HG02973 (cell line): ENCODE data around the gene FXYD2.

Source experiments
- ATAC-seq: cut with Tn5 transposase; IDR thresholded peaks from one replicate; pipeline ENCODE4 v1.9.1; 2021; ENCODE audit warnings: moderate library complexity; ENCODE audit not compliant: unreplicated experiment

FXYD2 gene

GRCh38 chr11:117805045-117805444, 19.5 kb downstream of the FXYD2 start:
- no peak for ATAC-seq

GRCh38 chr11:117803896-117804295, 20.6 kb downstream of the FXYD2 start:
- ATAC-seq, result no peak

DNA sequence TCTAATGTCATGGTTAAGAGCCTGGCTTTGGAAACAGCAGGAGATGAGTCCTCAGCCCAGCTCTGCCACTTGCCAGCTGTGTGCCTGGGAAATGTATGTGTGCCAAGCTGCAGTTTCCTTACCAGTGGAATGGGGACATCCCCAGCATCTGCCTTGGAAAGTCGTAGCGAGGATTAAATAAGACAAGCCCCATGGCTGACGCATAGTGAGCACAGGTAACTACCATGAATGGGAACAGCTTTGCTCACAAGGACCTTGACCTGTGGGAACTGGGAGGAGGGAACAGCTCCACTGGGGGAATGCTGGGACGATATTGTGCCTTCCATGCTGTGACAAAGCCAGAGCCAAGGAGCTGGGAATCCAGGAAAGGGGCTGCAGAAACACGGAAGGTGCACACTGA, 24.9 kb downstream of the FXYD2 start:
- no peak for ATAC-seq

DNA sequence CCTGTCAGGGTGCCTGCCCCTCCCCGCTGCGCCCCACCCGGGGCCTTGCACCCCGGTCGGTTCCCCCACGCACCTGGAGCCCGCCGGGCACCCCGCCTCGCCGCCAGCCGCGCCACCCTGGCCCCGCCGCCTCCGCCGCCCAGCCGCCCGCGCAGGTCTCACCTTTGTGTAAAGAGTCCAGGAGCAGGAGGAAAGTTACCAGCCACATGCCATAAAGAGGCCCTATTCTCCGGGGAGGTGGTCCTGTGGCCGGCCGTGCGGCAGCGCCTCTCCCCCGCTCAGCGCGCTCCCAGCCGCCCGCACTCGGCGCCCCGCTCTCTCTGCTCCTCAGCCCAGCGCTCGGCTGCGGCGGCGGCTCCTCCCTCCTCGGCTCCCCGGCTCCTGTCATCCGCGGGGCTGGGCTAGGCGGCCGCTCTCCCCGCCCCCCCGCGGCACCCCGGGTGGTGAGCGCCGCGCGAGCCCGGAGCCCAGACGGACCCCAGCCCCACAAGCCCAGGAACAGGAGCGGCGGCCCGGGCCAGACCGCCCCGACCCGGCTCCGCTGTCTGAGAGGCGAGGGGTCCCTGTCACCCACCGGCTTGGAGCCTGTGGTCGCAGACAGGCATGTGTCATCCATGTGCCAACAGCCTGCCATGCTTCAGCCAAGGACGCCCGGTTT, 27.5 kb downstream of the FXYD2 start, which contains the start of gene DSCAML1:
TSS of gene DSCAML1 (minus strand) at position 345 of the 658 bp plus-strand sequence. CDS start at position 208, 137 bp downstream.
- ATAC-seq, result no peak

DNA sequence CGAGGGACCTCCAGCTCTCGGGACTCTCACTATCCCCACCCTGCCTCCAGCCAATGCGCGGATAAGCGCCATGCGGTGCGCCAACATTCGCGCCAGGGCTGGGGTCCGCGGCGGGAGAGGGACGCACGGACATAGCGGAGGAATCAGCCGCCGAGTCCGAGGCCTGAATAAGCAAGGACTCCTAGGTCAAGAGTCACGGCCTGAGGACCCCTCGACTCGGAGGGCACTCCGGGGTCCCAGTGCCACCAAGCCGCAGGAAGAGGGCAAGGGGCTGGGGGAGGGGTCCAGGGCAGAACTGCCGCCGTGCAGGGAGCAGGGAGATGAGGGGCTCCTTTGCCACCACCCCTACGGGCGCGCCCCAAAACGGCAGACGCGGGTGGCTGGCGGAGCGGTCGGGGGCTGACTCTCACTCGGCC, 28.1 kb downstream of the FXYD2 start:
- ATAC-seq, result no peak

DNA sequence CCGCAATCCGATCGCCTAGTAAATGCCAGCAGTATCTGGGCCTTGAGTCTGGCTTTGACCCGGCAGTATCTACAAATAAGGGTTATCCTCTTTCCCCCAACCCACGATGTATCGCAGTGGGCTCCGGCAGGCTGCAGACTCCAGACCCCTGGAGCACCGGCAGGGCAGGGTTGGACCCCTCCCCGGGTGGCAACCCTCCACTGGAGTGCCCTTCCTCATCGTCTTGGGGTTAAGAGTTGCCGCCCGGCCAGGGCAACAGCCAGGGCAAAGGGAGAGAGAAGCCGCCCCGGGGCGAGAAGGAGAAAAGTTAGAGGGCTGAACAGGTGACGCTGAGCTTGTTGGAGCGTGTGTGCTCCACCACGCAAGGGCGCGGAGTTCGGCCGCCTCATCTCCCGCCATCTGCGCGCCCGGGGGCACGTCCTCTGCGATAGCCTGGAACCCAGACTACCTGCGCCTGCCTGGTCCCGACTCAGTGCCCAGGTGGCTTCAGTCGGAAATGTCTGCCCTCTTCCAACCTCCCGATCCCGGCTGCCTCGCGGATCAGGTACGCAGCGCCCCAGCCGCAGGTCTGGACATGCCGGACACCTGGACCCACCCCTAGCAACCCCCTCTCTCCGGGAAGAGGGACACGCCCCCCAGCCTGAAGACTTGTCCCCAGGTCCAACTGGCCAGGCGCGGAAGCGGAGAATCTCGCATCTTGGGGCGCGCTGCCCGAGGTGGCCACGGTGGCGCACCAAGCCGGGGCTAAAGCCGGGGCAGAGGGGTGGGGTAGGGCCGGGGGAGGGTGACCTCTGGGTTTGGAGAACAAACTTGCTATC, 28.7 kb downstream of the FXYD2 start:
- ATAC-seq, result no peak

DNA sequence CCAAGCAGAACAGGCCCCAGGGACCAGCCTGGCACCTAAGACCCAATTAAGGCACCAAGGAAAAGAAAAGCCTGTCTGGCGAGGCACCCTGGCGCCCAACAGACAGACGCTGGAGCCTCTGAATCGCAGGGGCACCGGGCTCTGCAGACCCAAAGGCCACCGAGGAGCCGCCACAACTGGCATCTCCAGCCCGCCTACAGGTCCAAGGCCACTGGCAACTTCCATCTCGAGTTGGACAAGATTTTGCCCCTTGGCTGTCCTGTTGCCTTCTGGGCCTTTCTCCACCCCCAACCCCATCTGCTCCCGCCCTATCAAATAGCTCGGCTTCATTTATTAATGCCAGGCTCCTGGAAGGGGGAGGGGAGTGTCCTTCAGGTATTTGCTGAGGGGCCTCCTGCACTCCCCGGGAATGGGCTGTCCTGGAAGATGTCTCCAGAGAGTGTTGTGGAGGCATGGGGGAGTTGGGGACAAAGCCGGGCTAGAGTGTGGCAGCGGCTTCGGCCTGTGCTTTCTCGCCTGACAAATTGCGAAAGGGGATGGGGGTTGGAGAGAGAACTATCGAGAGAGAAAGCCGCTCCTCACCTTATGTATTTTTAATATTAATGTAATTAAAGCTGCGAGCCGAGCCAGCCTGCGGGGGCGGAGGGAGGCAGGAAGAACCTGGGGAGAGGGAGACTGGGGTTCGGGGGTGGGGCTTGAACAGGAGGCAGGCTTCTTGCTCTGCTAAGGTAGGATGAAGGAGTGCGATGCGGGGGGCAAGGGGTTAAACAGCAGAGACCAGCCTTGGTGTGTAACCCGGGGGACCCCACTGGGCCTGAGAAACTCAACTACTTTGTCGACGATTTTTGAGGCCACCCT, 29.5 kb downstream of the FXYD2 start:
- no peak for ATAC-seq

DNA sequence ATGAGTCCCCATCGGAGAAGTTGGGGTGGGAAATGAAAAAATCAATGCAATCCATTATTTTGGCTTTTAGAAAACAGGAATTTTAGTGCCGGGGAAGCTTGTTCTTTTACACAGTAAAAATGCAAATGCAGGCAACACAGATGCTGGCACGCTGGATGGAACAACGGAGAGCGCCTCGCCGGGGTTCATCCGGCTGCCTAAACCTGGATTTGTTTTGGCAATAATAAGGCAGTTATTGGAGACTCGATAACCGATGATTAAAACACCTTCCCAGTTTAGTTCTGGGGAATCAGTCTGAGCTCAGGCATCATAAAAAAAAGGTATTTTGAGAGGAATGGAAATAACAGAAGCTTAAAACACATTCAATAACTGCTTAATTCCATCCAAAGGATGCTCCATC, 30.4 kb downstream of the FXYD2 start:
- ATAC-seq, result no peak

- no peak for ATAC-seq
Observed at GRCh38 chr11:117793583-117793982, 31.0 kb downstream of the FXYD2 start.

DNA sequence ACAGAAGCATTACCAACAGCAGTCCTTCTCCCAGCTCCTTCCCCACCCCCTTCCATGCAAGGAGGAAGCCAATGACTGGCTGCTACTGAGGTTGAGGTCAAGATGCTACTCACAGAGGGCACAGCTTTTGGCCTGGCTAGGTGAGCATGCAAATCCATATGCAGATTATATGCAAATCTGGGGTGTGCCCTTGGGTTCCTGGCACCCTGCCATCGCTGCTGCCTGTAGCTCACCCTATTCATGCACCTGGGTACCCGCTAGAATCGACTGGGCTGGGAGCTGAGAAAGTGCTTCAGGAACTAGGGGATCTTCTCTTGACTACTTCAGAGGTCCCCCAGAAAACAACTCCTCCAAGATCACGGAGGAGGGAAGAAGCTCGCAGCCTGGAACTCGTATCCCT, 31.6 kb downstream of the FXYD2 start:
- no peak for ATAC-seq

- ATAC-seq, result no peak
Observed at GRCh38 chr11:117792241-117792640, 32.3 kb downstream of the FXYD2 start.

DNA sequence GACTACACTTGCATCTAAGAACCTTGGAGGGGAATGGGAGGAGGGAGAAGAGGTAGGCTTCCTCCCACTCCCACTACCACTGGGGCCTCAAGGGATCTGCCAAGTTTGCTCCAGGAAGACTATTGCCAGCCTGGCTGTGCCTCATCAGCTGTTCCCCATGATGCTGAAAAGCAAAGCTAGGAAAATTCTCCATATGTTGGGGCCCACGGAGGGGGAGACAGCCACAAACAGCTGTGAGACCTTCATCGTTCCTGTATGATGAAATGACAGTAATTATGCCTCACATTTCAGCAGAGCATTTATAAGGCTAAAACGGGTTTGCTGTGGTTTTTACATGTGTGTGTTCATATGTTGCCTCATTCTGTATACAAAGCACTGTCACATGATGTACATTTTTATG, 34.3 kb downstream of the FXYD2 start:
- no peak for ATAC-seq

- ATAC-seq, result no peak
Observed at GRCh38 chr11:117789241-117789640, 35.3 kb downstream of the FXYD2 start.

GRCh38 chr11:117786135-117786870, 38.2 kb downstream of the FXYD2 start:
- no peak for ATAC-seq

- ATAC-seq, result no peak
Observed at GRCh38 chr11:117782101-117782500, 42.4 kb downstream of the FXYD2 start.

DNA sequence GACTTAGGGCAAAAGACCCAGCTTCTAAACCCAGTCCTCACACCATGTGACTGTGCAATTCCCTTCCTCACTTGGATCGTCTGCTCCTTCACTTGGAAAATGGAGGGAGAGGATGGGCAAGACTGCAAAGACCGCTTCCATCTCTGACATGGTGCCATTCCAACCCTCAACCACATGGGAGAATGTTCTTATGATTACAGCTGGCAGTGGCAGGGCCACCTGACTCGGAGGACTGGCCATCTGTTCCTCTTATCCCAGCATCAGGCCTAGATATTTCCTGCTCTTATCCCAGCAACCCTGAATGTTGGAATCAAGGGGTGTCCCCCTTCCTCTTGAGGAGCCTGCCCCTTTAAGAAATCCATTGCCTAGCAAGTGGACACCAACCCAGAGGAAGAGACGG, 42.9 kb downstream of the FXYD2 start:
- ATAC-seq, result no peak

DNA sequence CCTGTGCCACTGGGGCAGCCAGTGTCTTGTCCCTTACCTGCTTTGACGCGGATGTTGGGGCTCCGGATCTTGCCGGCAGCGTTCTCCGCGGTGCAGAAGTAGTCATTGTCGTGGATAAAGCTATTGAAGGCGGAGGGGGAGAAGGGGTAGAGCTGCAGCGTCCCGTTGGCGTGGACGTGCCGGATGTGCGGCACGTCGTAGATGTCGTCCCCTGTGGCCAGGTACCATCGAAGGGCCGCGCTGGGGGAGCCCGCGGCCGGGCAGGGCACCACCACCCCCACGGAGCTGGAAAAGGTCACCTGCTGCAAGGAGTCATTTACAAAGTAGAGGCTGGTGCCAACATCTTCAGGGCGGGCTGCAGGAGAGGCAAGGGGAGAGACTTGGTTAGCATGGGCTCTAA, 44.1 kb downstream of the FXYD2 start:
- no peak for ATAC-seq

GRCh38 chr11:117774553-117774952, 50.0 kb downstream of the FXYD2 start:
- no peak for ATAC-seq

DNA sequence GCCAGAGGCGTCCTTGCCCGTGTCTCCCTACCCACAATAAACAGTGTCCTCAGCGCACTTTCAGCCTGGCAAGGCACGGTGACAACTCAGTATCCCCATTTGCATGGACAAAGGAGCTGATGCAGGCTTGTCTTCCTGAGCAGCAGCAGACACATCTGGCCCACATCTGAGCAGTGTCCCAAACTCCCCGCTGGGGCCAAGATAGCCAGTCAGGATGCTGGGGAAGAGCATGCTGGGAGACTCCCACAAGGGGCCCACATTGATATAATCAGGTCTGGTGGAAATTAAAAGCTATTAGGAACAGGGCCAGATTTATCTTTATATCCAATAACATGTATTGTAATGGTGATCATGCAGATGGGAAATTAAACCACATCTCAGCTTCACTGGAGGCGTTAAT, 52.2 kb downstream of the FXYD2 start:
- ATAC-seq, result no peak

DNA sequence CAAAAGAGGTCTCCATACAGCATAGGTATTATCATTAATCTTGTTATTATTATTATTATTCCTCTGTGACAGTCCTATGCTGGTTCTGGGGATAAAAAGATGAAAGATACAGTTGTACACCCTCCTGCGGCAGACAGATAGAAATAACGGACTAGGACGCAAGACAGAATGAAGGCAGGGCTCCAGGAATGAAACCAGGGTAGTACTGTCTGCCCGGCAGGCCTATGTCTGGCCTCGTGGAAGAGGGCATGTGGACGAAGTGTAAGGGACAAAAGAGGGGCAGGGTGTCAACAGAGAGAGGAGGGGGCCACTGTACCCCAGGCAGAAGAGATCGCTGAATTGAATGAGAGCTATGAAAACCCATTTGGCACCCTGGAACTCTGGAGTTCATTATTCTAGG, 52.7 kb downstream of the FXYD2 start:
- no peak for ATAC-seq

DNA sequence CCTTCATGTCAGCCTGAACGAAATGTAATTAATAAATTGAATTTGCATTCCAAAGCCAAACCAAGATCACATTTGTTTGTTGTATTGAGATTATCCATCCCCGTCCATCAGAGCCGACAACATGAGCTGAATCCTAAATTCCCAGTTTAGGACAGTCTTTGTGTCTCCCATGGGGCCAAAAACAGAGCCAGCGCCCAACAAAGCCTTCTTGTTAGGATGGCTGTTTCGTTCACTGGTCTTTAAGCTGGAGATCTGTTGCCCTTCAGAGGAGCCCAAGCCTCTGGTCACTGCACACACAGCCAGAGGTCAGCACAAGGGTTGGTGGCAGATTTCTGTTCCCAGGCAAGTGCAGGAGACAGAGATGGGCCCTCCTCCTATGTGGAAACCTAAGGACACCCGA, 53.3 kb downstream of the FXYD2 start:
- no peak for ATAC-seq
